T-cell (primary cell): ENCODE measurements around the gene CLCN4. TPM values are rescaled to one million over a fixed set of nuclear protein-coding genes. Genes with fewer than 3 reads are reported as not detected.

Experiments used
- ATAC-seq, 4 experiments: fragments of 200-7000 bp in 3 of 4; fragments of 150-1000 bp in 1 of 4; cut with Tn5 transposase; replicated peaks in 1 of 4; 1 replicate in 3 of 4; 2 replicates in 1 of 4; pipeline ENCODE4 v1.10.0; 2021; ENCODE audit warnings: moderate library complexity in 3 of 4, mild to moderate bottlenecking in 2 of 4, moderate number of reproducible peaks in 1 of 4
- CTCF ChIA-PET, 2 donors: fragments of 300-600 bp; sonication (Branson Sonifier 250); formaldehyde crosslinking; loops; one replicate each; lab custom pipeline; 2022; ENCODE audit warnings: antibody characterized with exemption in 2 of 2; lab: Charles Lee
- POLR2A ChIA-PET, 2 donors: fragments of 300-600 bp; sonication (Branson Sonifier 250); formaldehyde crosslinking; loops; one replicate each; lab custom pipeline; 2022; ENCODE audit warnings: antibody characterized with exemption in 2 of 2; lab: Charles Lee
- DNase-seq, 35 experiments: peaks; one replicate each; pipeline versions ENCODE4 v3.0.0 to v3.0.0-alpha.2; 2013 to 2023
- H3K27ac ChIP-seq: one replicate; pipeline ENCODE4 v1.5.1; 2013; ENCODE audit warnings: low read length
- H3K27me3 ChIP-seq, 2 experiments: replicated peaks in 1 of 2; 1 replicate in 1 of 2; 2 replicates in 1 of 2; pipeline versions ENCODE4 v1.6.1 to v1.7.0; 2013; ENCODE audit warnings: low read length in 1 of 2, mixed read lengths in 1 of 2; ENCODE audit not compliant: control insufficient read depth in 2 of 2, insufficient read depth in 2 of 2; ENCODE audit errors: extremely low read depth in 1 of 2
- H3K36me3 ChIP-seq, 2 donors: 1 replicate in 1 of 2; 2 replicates in 1 of 2; pipeline versions ENCODE4 v1.6.1 to v1.7.0; 2013; ENCODE audit warnings: low read length in 1 of 2; ENCODE audit not compliant: control insufficient read depth in 2 of 2, insufficient read depth in 1 of 2; ENCODE audit errors: extremely low read depth in 1 of 2
- H3K4me1 ChIP-seq, 2 experiments: 1 replicate in 1 of 2; 2 replicates in 1 of 2; pipeline versions ENCODE4 v1.6.1 to v1.7.0; 2013; ENCODE audit warnings: low read length in 2 of 2, mixed read lengths in 1 of 2; ENCODE audit not compliant: insufficient read depth in 2 of 2, control insufficient read depth in 1 of 2; ENCODE audit errors: extremely low read depth in 1 of 2
- H3K4me3 ChIP-seq, 2 donors: 1 replicate in 1 of 2; 2 replicates in 1 of 2; pipeline versions ENCODE4 v1.5.1 to v1.7.0; 2013; ENCODE audit warnings: mild to moderate bottlenecking in 2 of 2, low read length in 1 of 2, moderate library complexity in 1 of 2; ENCODE audit not compliant: control insufficient read depth in 1 of 2; ENCODE audit errors: extremely low read depth in 1 of 2
- H3K9me3 ChIP-seq: 2 replicates; pipeline ENCODE4 v1.7.0; 2013
- H3K27ac Mint-ChIP-seq, 2 donors: one replicate each; pipeline ENCODE4 v1.8.0; 2020 to 2021; ENCODE audit warnings: mild to moderate bottlenecking in 2 of 2, mixed read lengths in 2 of 2
- H3K27me3 Mint-ChIP-seq, 2 donors: one replicate each; pipeline ENCODE4 v1.8.0; 2021 to 2022; ENCODE audit warnings: mixed read lengths in 2 of 2
- H3K36me3 Mint-ChIP-seq: one replicate; pipeline ENCODE4 v1.8.0; 2021; ENCODE audit warnings: mixed read lengths
- H3K4me1 Mint-ChIP-seq, 3 donors: one replicate each; pipeline ENCODE4 v1.8.0; 2020 to 2022; ENCODE audit warnings: mixed read lengths in 3 of 3, mild to moderate bottlenecking in 1 of 3
- H3K4me3 Mint-ChIP-seq, 3 donors: one replicate each; pipeline ENCODE4 v1.8.0; 2020 to 2022; ENCODE audit warnings: mild to moderate bottlenecking in 3 of 3, mixed read lengths in 3 of 3, moderate library complexity in 3 of 3
- H3K9me3 Mint-ChIP-seq, 3 donors: one replicate each; pipeline ENCODE4 v1.8.0; 2020 to 2022; ENCODE audit warnings: mixed read lengths in 3 of 3
- WGBS: methylation state at CpG from one replicate; pipeline ENCODE4 v1.1.5; 2013; ENCODE audit warnings: missing lambda C conversion rate; ENCODE audit not compliant: insufficient coverage; 5-methylcytosine and 5-hydroxymethylcytosine counted together
- total RNA-seq, 35 experiments: library from RNA in 6 of 35; stranded (reverse) in 6 of 35; fragments of 120-200 nt in 1 of 35; gene quantifications; one replicate each; pipeline versions ENCODE4 v1.2.1 to v1.2.4 and lab custom pipeline; 2013 to 2026

The CLCN4 gene
- total RNA-seq, 5 donors from 2014 or later (not counting 1 experiment from before 2014, with no cell fraction given): 0.23 to 0.43 (median 0.25) TPM

- no peak overlapping the region for H3K4me3 ChIP-seq
- H3K9me3 ChIP-seq: no peaks in the 10 kb centered on the region
- Mint-ChIP-seq H3K4me1 (no peaks in the 10 kb centered on the region), H3K9me3 (no peaks in the 10 kb centered on the region), H3K27ac (no peak overlapping the region), H3K36me3 (no peaks in the 10 kb centered on the region), H3K4me3 (no peak overlapping the region), H3K27me3 (peaks cover 0 to 5% of the 10 kb centered on the region in 2 donors)
- CTCF ChIA-PET: no interaction called here
- WGBS: no CpG with 5 or more reads among the region's 4 CpGs
- H3K36me3 ChIP-seq: no peaks in the 10 kb centered on the region
- DNase-seq (no peak), ATAC-seq (no peak)
- no peak overlapping the region for H3K27ac ChIP-seq
- no peaks in the 10 kb centered on the region for H3K4me1 ChIP-seq
- POLR2A ChIA-PET: interaction anchor here in 1 of 2 donors (0.6 kb wide), 1 partner anchor 495 kb away, joined by 4 read pairs; no protein-coding TSS in a partner anchor
- no peaks in the 10 kb centered on the region for H3K27me3 ChIP-seq
Observed at GRCh38 chrX:10230222-10230621, 73.4 kb downstream of the CLCN4 start.

DNA sequence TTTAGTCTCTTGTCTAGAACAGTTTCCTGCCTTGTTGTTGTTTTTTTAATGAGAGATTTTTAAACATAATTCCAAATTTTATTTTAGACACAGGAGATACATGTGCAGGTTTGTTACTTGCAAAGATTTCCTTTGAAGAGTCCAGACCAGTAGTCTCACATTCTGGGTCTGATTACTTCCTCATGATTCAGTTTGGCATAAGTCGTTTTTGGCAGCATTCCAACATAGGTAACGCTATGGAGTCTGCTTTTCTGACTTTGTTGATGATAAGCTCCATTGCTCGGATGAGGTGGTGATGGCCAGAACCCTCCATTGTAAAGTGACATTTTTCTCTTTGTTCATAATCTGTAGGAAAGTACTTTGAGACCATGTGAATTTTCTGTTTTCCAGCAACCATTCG lies 74.7 kb downstream of the CLCN4 start:
- Histone ChIP-seq H3K4me3 (no peak overlapping the region), H3K27ac (no peak overlapping the region), H3K4me1 (no peaks in the 10 kb centered on the region), H3K27me3 (no peaks in the 10 kb centered on the region), H3K9me3 (no peaks in the 10 kb centered on the region), H3K36me3 (no peaks in the 10 kb centered on the region)
- Mint-ChIP-seq H3K27me3 (peaks cover 0 to 5% of the 10 kb centered on the region in 2 donors), H3K4me1 (no peaks in the 10 kb centered on the region), H3K9me3 (no peaks in the 10 kb centered on the region), H3K36me3 (no peaks in the 10 kb centered on the region), H3K4me3 (no peak overlapping the region), H3K27ac (no peak overlapping the region)
- DNase-seq (no peak), ATAC-seq (no peak)
- POLR2A ChIA-PET: no interaction called here
- CTCF ChIA-PET: no interaction called here
- WGBS: no CpG with 5 or more reads among the region's 4 CpGs

- no peak overlapping the region for H3K27ac Mint-ChIP-seq
- no peaks in the 10 kb centered on the region for H3K36me3 Mint-ChIP-seq
- Histone ChIP-seq H3K4me3 (no peak overlapping the region), H3K9me3 (no peaks in the 10 kb centered on the region), H3K36me3 (no peaks in the 10 kb centered on the region), H3K4me1 (no peaks in the 10 kb centered on the region), H3K27ac (no peak overlapping the region), H3K27me3 (no peaks in the 10 kb centered on the region)
- peaks cover 0 to 8% of the 10 kb centered on the region in 2 donors for H3K27me3 Mint-ChIP-seq
- ATAC-seq: no peak
- no CpG with 5 or more reads among the region's 3 CpGs for WGBS
- no peaks in the 10 kb centered on the region for H3K9me3 Mint-ChIP-seq
- POLR2A ChIA-PET: no interaction called here
- CTCF ChIA-PET: interaction anchor here in 1 of 2 donors (0.9 kb wide), 1 partner anchor 23 kb away, joined by 3 read pairs; no protein-coding TSS in a partner anchor
- H3K4me3 Mint-ChIP-seq: no peak overlapping the region
- no peaks in the 10 kb centered on the region for H3K4me1 Mint-ChIP-seq
- DNase-seq: no peak
Observed at GRCh38 chrX:10233173-10233572, 76.4 kb downstream of the CLCN4 start.

GRCh38 chrX:10233696-10234095 lies 76.9 kb downstream of the CLCN4 start:
- no peaks in the 10 kb centered on the region for H3K4me1 Mint-ChIP-seq
- peaks cover 0 to 9% of the 10 kb centered on the region in 2 donors for H3K27me3 Mint-ChIP-seq
- H3K4me3 ChIP-seq: no peak overlapping the region
- no peaks in the 10 kb centered on the region for H3K36me3 Mint-ChIP-seq
- H3K4me3 Mint-ChIP-seq: no peak overlapping the region
- ATAC-seq: no peak
- H3K9me3 Mint-ChIP-seq: no peaks in the 10 kb centered on the region
- H3K36me3 ChIP-seq: no peaks in the 10 kb centered on the region
- POLR2A ChIA-PET: no interaction called here
- H3K4me1 ChIP-seq: no peaks in the 10 kb centered on the region
- H3K9me3 ChIP-seq: no peaks in the 10 kb centered on the region
- CTCF ChIA-PET: no interaction called here
- no CpG with 5 or more reads among the region's 6 CpGs for WGBS
- no peak overlapping the region for H3K27ac ChIP-seq
- H3K27ac Mint-ChIP-seq: no peak overlapping the region
- DNase-seq: no peak
- H3K27me3 ChIP-seq: no peaks in the 10 kb centered on the region

DNA sequence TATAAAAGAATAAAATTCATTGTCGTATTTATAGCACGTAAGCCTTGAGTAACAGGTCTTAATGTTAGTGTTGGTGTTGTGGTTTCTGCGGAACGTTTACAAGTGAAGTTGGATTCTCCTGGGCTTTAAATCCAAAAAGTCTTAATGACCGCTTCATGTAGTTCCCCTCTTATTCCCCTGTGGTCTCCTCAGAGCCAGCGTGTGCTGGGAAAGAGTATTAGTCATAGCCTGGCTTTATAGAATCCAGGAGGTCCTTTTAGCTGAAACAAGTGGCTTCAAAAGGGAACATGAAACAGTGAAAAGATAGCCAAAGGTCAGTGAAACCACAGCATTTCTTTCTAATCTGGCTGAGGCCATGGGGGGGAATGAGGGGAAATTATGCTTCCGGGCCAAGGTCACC lies 79.1 kb downstream of the CLCN4 start:
- DNase-seq: no peak
- CTCF ChIA-PET: no interaction called here
- no peaks in the 10 kb centered on the region for H3K36me3 ChIP-seq
- H3K27ac ChIP-seq: no peak overlapping the region
- Mint-ChIP-seq H3K27me3 (peaks cover 0 to 6% of the 10 kb centered on the region in 2 donors), H3K4me1 (no peaks in the 10 kb centered on the region), H3K4me3 (no peak overlapping the region), H3K27ac (no peak overlapping the region), H3K9me3 (no peaks in the 10 kb centered on the region), H3K36me3 (no peaks in the 10 kb centered on the region)
- H3K9me3 ChIP-seq: no peaks in the 10 kb centered on the region
- no peak overlapping the region for H3K4me3 ChIP-seq
- WGBS: no CpG with 5 or more reads among the region's 7 CpGs
- H3K27me3 ChIP-seq: no peaks in the 10 kb centered on the region
- ATAC-seq: no peak
- no peaks in the 10 kb centered on the region for H3K4me1 ChIP-seq
- POLR2A ChIA-PET: no interaction called here

DNA sequence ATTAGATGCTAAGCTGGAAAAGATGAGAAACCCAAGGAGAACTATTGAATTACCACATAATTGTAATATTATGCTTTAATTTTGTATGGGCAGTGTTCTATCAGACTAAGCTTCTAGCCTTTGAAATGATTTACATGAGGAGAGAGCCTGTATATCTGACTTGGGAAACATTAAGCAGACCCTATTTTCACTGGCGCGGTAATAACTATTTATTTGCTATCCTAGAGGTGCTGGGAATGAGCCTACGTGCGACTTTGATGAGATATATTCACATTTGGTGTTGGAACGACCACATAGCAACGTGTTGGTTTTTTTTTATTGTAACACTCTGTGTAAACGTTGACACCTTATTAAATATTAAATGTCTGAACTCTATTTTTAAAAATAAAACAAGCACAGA lies 80.5 kb downstream of the CLCN4 start:
- Mint-ChIP-seq H3K27me3 (peaks cover 0 to 3% of the 10 kb centered on the region in 2 donors), H3K27ac (no peak overlapping the region), H3K4me3 (no peak overlapping the region), H3K36me3 (no peaks in the 10 kb centered on the region), H3K9me3 (no peaks in the 10 kb centered on the region), H3K4me1 (no peaks in the 10 kb centered on the region)
- H3K27me3 ChIP-seq: no peaks in the 10 kb centered on the region
- no peaks in the 10 kb centered on the region for H3K36me3 ChIP-seq
- H3K9me3 ChIP-seq: no peaks in the 10 kb centered on the region
- no peak overlapping the region for H3K4me3 ChIP-seq
- POLR2A ChIA-PET: no interaction called here
- DNase-seq (no peak), ATAC-seq (no peak)
- no peak overlapping the region for H3K27ac ChIP-seq
- H3K4me1 ChIP-seq: no peaks in the 10 kb centered on the region
- CTCF ChIA-PET: interaction anchor here in 1 of 2 donors (0.6 kb wide), 1 partner anchor 526 kb away, joined by 3 read pairs; no protein-coding TSS in a partner anchor
- no CpG with 5 or more reads among the region's 7 CpGs for WGBS

- H3K27ac Mint-ChIP-seq: no peak overlapping the region
- 93% methylated on average over 5 of the region's 11 CpGs for WGBS
- no peak for ATAC-seq
- Histone ChIP-seq H3K27me3 (no peaks in the 10 kb centered on the region), H3K9me3 (no peaks in the 10 kb centered on the region), H3K4me1 (no peaks in the 10 kb centered on the region), H3K36me3 (no peaks in the 10 kb centered on the region), H3K27ac (no peak overlapping the region), H3K4me3 (no peak overlapping the region)
- no peak overlapping the region for H3K4me3 Mint-ChIP-seq
- no peaks in the 10 kb centered on the region for H3K9me3 Mint-ChIP-seq
- ChIA-PET CTCF (no interaction called here), POLR2A (no interaction called here)
- no peaks in the 10 kb centered on the region for H3K4me1 Mint-ChIP-seq
- no peak for DNase-seq
- peaks cover 0 to 3% of the 10 kb centered on the region in 2 donors for H3K27me3 Mint-ChIP-seq
- H3K36me3 Mint-ChIP-seq: no peaks in the 10 kb centered on the region
Observed at GRCh38 chrX:10239611-10240064, 82.9 kb downstream of the CLCN4 start.
